SK-N-DZ (cell line): ENCODE results near the gene TSHR.
"Not testable (repeated sequence)": the region's sequence is repeated elsewhere in the genome, so short reads cannot be mapped to it uniquely, and the experiment has no call there.

Source experiments
- DNase-seq: peaks from one replicate; pipeline ENCODE4 v3.0.0-alpha.2; 2015; ENCODE audit warnings: low spot score

The TSHR gene

GRCh38 chr14:80948291-80948690 lies 7.1 kb upstream of the TSHR start:
- no peak for DNase-seq

- DNase-seq: no peak
These were observed 3.9 kb upstream of the TSHR start for GRCh38 chr14:80951491-80951890.

- DNase-seq: not testable (repeated sequence)
These were observed 2.2 kb upstream of the TSHR start for GRCh38 chr14:80953211-80953610.

- peak; percentile 69 for DNase-seq
These were observed 628 bp upstream of the TSHR start for GRCh38 chr14:80954687-80955299.

GRCh38 chr14:80956102-80956501 lies 681 bp downstream of the TSHR start:
- no peak for DNase-seq

- DNase-seq: no peak
These were observed 1.5 kb downstream of the TSHR start for GRCh38 chr14:80956922-80957321.

- DNase-seq: no peak
These were observed 2.2 kb downstream of the TSHR start for GRCh38 chr14:80957613-80958012.

GRCh38 chr14:80958226-80958625 lies 2.8 kb downstream of the TSHR start:
- no peak for DNase-seq

GRCh38 chr14:80958939-80959338 lies 3.5 kb downstream of the TSHR start:
- no peak for DNase-seq

- DNase-seq: no peak
These were observed 4.1 kb downstream of the TSHR start for GRCh38 chr14:80959496-80959895.

GRCh38 chr14:80965037-80965436 lies 9.6 kb downstream of the TSHR start:
- no peak for DNase-seq

GRCh38 chr14:80973931-80974641 lies 18.7 kb downstream of the TSHR start:
- DNase-seq: peak; percentile 42

- DNase-seq: no peak
These were observed 19.3 kb downstream of the TSHR start for GRCh38 chr14:80974679-80975078.

GRCh38 chr14:80977221-80977620 lies 21.8 kb downstream of the TSHR start:
- no peak for DNase-seq

- DNase-seq: peak; percentile 46
These were observed 23.0 kb downstream of the TSHR start for GRCh38 chr14:80978403-80978802.

- no peak for DNase-seq
These were observed 24.5 kb downstream of the TSHR start for GRCh38 chr14:80979951-80980350.

- no peak for DNase-seq
These were observed 25.7 kb downstream of the TSHR start for GRCh38 chr14:80981156-80981555.

- DNase-seq: no peak
These were observed 26.3 kb downstream of the TSHR start for GRCh38 chr14:80981673-80982072.

- no peak for DNase-seq
These were observed 27.3 kb downstream of the TSHR start for GRCh38 chr14:80982711-80983110.

- peak; percentile 83 for DNase-seq
These were observed 32.0 kb downstream of the TSHR start for GRCh38 chr14:80987235-80988032.

GRCh38 chr14:80988192-80988591 lies 32.8 kb downstream of the TSHR start:
- no peak for DNase-seq

- DNase-seq: no peak
These were observed 33.5 kb downstream of the TSHR start for GRCh38 chr14:80988735-80989429.
